ENCODE results near the gene PDYN.

DNA sequence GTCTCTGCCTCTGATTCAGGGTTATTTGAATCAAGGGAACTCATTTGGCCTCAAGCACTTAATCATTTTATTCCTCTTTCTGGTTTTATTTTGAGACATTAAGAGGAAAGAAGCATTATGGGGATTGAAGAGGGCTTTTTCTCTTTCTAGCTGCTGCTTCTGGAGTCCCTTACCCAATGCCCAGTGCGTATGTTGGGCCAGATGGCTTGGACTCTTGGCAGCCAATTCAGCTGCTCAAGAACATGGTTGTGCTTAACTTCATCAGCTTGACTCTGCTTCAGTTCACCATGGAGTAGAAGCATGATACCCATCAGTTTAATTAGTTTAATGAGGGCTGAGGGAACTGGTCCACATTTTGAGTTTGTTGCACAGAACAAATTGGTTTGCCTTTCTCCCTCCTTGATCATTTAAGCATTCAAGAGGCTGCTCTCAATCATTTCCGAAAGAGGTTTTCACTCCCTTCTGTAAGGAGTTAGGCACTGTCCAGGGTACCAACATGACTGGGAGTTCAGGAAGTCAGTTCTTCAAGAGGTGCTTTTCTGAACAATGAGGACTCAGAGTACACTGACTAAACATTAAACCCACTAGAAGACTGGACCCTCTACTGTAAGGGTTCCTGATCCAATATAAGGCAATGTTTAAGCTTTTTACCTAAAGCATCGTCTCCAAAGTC lies 14.6 kb downstream of the PDYN start:
- TF ChIP-seq CTBP1 (IDR thresholded peaks at IDR 0.05; ENCODE audit: borderline replicate concordance) = no peak
- TF ChIP-seq SUZ12 (IDR thresholded peaks at IDR 0.05) = no peak
- TF ChIP-seq TARDBP (IDR thresholded peaks at IDR 0.05) = no peak
- no peak for TF ChIP-seq FOXA1 (IDR thresholded peaks at IDR 0.05)
- TF ChIP-seq FOXM1 (IDR thresholded peaks at IDR 0.05; ENCODE audit: borderline replicate concordance) = no peak

All from HEK293T (cell line).